ENCODE measurements around the gene CRYGS.

DNA sequence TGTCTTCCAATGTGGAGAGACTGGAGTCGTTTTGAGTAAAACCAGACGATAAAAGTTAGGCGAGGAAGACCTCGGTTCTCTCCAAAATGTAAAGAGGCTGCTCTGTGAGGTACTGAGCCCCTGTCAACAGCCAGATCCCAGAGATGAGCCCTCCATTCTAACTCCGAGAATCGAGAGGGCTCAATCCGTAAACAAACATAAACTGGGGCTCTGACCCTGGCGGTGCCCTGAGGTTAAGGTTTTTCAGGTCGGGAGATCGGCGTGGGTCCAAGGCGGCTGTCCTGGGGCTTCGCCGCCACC lies 22.5 kb upstream of the CRYGS start:
- TF ChIP-seq EP300 (IDR thresholded peaks at IDR 0.05) = no peak
- TF ChIP-seq, protein P1, sequence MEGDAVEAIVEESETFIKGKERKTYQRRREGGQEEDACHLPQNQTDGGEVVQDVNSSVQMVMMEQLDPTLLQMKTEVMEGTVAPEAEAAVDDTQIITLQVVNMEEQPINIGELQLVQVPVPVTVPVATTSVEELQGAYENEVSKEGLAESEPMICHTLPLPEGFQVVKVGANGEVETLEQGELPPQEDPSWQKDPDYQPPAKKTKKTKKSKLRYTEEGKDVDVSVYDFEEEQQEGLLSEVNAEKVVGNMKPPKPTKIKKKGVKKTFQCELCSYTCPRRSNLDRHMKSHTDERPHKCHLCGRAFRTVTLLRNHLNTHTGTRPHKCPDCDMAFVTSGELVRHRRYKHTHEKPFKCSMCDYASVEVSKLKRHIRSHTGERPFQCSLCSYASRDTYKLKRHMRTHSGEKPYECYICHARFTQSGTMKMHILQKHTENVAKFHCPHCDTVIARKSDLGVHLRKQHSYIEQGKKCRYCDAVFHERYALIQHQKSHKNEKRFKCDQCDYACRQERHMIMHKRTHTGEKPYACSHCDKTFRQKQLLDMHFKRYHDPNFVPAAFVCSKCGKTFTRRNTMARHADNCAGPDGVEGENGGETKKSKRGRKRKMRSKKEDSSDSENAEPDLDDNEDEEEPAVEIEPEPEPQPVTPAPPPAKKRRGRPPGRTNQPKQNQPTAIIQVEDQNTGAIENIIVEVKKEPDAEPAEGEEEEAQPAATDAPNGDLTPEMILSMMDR (IDR thresholded peaks at IDR 0.05) = no peak
- TF ChIP-seq NFE2L2 (conservative IDR thresholded peaks at IDR 0.05; ENCODE audit: low read length) = no peak
- no peak for TF ChIP-seq POLR2A (IDR thresholded peaks at IDR 0.05; ENCODE audit: low read length)
- TF ChIP-seq, protein P2, sequence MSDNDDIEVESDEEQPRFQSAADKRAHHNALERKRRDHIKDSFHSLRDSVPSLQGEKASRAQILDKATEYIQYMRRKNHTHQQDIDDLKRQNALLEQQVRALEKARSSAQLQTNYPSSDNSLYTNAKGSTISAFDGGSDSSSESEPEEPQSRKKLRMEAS (IDR thresholded peaks at IDR 0.05) = no peak
- no peak for TF ChIP-seq ESRRA (IDR thresholded peaks at IDR 0.05; ENCODE audit: borderline replicate concordance, low read length)
- TF ChIP-seq GATA3 (IDR thresholded peaks at IDR 0.05; ENCODE audit: borderline replicate concordance) = no peak
- no peak for TF ChIP-seq FOXS1 (CRISPR knock-in tag; IDR thresholded peaks at IDR 0.05)
- TF ChIP-seq JUNB (IDR thresholded peaks at IDR 0.05) = no peak
- TF ChIP-seq HOXA7 (CRISPR knock-in tag; IDR thresholded peaks at IDR 0.05) = no peak
- TF ChIP-seq, protein P3, sequence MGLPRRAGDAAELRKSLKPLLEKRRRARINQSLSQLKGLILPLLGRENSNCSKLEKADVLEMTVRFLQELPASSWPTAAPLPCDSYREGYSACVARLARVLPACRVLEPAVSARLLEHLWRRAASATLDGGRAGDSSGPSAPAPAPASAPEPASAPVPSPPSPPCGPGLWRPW (IDR thresholded peaks at IDR 0.05) = no peak
- TF ChIP-seq ZNF302 (CRISPR knock-in tag; IDR thresholded peaks at IDR 0.05) = no peak
- no peak for TF ChIP-seq RARB (CRISPR knock-in tag; IDR thresholded peaks at IDR 0.05)
- no peak for TF ChIP-seq HDAC2 (IDR thresholded peaks at IDR 0.05)

All from A549 (cell line).